HG03108 (cell line): ENCODE results near the gene WDR18.

ENCODE experiments used
- ATAC-seq: cut with Tn5 transposase; IDR thresholded peaks from one replicate; pipeline ENCODE4 v1.9.1; 2021; ENCODE audit warnings: moderate library complexity; ENCODE audit not compliant: unreplicated experiment

Gene WDR18

DNA sequence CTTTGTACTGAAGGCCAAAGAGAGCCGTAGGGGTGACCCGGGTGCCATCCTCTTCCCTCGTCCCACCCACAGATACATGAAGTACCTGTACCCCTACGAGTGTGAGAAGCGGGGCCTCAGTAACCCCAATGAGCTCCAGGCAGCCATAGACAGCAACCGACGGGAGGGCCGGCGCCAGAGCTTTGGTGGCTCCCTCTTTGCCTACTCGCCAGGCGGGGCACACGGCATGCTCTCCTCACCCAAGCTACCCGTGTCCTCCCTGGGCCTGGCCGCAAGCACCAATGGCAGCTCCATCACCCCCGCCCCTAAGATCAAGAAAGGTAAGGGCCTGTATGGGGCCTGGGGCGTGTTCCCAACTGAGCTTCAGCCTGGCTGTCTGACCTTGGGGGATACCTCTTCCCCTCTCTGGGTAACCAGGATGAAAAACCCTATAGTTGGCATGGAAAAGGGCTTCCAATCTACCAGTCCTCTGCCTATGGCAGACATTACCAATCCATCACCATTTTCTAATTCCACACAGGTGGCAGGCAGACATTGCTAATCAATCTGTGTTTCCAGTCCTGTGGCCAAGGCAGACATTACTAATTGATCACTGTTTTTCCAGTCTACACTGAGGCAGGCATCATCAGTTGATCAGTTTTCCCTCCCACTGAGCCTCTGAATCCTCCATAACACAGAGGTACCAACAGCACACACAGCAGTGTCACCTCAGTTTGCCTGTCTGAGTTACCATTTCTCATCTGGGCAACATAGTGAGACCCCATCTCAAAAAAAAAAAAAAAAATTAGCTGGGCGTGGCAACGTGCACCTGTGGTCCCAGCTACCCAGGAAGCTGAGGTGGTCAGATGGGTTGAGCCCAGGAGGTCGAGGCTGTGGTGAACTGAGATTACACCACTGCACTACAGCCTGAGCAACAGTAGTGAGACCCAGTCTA, 19.1 kb upstream of the WDR18 start:
- no peak for ATAC-seq

DNA sequence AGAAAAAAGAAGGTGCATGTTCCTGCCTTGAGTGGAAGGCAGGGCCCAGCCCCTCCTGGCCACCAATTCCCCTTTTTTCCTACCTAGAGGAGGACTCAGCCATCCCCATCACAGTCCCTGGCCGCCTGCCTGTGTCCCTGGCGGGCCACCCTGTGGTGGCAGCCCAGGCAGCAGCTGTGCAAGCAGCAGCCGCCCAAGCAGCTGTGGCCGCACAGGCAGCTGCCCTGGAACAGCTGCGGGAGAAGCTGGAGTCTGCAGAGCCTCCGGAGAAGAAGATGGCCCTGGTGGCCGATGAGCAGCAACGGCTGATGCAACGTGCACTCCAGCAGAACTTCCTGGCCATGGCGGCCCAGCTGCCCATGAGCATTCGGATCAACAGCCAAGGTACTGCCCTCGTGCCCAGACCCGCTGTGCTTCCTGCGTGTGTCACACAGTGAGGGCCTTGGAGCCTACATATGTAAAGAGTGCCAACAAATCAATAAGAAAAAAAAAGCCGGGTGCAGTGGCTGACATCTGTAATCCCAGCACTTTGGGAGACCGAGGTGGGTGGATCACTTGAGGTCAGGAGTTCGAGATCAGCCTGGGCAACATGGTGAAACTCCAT, 17.6 kb upstream of the WDR18 start:
- ATAC-seq = no peak

- no peak for ATAC-seq
Measured at GRCh38 chr19:970695-971094, 13.4 kb upstream of the WDR18 start.

DNA sequence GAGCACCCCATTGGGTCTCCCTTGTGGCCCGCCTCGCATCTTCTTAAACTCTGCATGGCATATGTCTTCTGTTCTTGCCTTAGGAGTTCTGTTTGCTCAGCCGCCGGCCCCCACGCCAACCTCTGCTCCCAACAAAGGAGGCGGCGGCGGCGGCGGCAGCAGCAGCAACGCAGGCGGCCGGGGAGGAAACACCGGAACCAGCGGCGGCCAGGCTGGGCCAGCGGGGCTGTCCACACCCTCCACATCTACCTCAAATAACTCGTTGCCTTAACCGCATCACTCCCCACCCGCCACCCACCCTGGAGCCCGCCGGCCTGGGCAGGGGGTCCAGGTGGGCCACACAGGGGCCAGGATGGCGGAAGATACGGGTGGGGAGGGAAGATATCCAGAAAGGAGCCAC, 12.3 kb upstream of the WDR18 start:
- no peak for ATAC-seq

DNA sequence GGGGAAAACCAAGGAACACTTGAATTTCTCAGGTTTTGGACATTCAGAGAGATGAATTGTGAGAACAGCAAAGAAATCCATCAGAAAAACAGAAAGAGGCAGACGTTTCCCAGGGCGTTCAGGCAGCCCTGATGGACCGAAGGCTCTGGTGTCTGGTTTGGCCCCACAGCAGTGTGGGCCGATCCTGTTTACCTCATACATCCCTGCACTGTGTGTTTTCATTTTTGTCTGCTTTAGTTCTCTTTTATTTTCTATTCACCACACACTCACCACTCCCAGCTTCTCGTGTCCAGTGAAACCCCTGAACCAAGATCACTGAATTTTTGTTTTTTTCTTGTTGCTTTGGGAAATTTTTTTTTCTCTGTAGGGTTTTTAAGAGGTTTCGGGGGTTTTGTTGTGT, 11.9 kb upstream of the WDR18 start:
- no peak for ATAC-seq

GRCh38 chr19:973726-974563, 10.2 kb upstream of the WDR18 start:
- ATAC-seq = no peak

DNA sequence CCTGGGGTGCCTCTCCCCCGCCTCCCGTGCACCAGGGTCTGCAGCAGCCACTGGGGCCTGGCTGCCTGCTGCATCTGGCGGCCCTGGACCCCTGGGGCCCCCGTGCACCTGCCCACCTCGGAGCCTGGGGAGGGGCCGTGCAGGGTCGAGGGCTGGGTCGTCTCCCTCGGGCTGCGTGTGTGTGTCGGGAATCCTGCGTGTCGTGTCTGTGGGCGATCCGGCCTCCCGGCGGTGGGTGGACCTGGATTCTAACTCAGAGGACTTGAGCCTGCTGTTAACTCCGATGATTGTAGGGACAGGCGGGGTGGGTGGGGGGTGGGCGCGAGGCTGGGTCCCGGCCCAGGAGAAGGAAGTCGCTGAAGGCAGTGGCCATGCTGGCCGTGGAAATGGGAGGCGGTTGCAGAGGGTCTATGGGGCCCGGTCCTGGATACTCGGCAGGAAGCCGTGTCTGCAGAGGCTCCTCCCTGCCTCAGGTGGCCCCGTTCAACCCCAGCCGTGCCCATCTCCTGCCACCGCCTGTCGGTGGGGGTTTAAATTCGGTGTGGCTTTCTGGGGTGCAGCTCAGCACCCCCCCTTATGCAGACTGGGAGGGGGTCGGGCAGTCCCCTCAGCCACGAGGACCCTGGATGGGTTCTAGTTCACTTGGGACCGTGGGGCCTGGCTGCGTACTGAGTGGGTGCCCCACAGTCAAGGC, 9.4 kb upstream of the WDR18 start:
- ATAC-seq = no peak

DNA sequence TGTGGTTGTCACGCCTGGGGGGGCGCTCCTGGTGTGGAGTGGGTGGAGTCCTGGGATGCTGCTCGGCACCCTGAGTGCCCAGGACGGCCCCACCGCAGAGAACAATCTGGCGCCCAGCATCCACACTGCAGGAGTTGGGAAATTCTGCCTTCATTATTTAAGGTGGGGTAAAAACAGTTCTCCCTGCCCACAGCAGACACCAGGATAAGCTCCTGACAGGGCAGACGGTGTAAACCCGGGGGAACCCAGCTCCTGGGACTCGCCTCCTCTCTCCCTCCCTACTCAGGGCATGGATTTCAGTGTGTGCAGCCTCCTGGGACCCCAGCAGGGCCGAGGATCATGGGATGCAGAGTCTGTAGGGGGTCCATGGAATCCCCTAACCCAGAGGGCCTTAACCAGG, 7.7 kb upstream of the WDR18 start:
- no peak for ATAC-seq

DNA sequence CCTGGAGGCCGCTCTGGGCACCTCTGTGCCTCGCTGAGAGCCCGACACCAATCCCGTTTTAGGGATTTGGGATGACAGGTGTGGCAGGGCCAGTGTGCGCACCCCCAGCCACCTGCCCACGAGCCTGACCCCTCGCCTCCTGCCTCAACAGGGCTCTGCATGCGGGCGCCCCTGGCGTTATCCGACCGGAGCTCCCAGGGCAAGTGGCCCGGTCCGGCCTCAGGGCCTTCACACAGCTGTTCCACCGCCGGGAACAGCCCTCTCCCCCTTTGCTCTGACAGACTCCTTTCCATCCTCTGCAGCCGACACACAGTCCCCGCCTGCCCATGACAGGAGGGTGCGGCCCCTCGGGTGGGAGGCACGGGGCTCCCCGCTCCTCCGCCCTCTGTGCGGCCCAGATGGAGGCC, 7.1 kb upstream of the WDR18 start:
- no peak for ATAC-seq

GRCh38 chr19:979318-979741, 4.8 kb upstream of the WDR18 start:
- ATAC-seq = no peak

GRCh38 chr19:980133-980998, 3.8 kb upstream of the WDR18 start:
- ATAC-seq = no peak

DNA sequence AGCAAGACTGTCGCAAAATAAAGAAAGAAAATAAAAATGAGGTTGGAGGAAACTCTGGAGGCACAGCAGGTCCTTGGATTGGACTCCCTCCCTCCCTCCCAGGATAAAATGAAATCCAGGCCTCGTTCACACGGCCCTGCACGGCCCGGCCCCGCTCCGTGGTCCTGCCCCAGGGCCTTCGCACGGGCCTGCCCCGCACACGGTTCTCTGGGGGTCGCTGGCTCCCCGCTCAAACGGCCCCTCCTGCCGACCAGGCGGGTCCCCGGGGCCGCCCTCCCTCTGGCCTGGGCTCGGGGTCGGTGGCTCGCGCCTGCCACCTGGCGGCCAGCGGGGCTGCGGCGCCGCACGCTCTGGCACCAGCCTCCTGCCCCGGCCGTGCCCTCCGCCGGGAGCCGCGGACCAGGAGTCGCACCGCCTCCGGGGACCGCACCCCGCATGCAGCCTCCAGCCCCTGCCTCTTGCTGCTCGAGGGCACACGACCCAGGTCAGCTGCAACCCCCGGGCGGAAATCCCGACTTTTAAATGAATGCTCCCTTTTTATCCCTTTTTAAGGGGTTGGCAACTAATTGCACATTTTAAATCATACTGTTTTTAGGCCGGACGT, 1.5 kb upstream of the WDR18 start:
- peak; percentile 56 for ATAC-seq

GRCh38 chr19:986083-986482, 1.9 kb downstream of the WDR18 start:
- ATAC-seq = no peak

- no peak for ATAC-seq
Measured at GRCh38 chr19:988081-988480, 3.9 kb downstream of the WDR18 start.

GRCh38 chr19:988510-988909, 4.4 kb downstream of the WDR18 start:
- ATAC-seq = no peak

DNA sequence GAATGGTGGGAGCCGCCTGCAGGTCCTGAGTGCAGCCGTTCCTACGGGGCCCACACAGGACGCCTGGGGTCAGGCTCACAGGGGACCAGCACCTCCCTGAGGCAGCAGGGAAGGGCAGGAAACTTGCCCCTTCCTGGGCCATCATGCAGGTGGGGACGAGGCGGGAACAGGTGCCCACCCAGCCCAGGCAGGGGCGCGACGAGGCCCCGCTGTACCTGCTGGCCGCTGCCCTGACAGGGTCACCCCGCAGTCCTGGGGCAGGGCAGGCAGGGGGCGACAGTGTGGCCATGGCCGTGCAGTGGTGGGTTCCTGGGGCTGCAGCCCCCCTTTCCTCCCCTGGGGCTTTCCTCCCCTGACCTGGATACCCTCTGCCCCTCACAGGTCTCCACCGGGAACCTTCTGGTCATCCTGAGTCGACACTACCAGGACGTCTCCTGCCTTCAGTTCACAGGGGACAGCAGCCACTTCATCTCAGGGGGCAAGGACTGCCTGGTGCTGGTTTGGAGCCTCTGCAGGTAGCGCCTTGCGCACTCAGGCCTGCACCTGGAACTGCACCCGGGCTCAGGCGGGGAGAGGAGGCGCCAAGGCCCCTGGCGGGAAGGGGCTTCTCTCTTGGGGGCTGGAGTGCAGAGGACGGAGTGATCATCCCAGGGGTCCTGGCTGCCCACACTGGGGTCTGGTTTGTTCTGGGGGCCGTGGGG, 5.4 kb downstream of the WDR18 start:
- no peak for ATAC-seq

DNA sequence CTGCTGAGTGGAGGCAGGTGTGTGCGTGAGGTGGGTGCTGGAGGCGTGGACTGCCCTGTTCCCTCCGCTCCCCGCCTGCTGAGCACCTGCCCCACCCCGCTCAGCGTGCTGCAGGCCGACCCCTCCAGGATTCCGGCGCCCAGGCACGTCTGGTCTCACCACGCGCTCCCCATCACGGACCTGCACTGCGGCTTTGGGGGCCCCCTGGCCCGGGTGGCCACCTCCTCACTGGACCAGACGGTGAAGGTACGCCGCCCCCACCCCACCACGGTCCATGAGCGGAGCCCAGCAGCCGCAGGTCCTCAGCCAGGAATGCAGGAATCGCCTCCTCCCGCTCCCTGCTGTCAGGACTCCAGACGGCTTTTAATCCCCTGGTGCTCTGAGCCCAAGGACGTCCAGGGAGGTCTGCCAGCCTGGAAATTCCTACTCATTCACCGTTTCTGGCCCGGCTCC, 6.0 kb downstream of the WDR18 start:
- no peak for ATAC-seq

DNA sequence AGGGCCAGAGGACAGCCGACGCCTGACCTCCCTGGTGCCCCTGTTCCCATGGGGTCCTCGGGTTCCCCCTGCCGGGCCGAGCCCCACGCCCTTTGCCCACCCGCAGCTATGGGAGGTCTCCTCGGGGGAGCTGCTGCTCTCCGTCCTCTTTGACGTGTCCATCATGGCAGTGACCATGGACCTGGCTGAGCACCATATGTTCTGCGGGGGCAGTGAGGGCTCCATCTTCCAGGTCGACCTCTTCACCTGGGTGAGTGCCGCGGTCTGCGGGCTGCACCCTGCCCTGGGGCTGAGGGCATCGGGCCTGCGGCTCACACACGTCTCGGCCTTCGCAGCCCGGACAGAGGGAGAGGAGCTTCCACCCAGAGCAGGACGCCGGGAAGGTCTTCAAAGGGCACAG, 6.6 kb downstream of the WDR18 start:
- no peak for ATAC-seq
